Muscle of leg (tissue), 11 donors: ENCODE data around the gene SLC6A17. TPM values are rescaled to one million over a fixed set of nuclear protein-coding genes. Genes with fewer than 3 reads are reported as not detected.
A peak's percentile ranks its signal among the peaks of the same experiment; 100 is the strongest.

Experiments
- DNase-seq: peaks from one replicate; pipeline ENCODE4 v3.0.0; 2013
- H3K27ac ChIP-seq: one replicate; pipeline ENCODE4 v1.5.1; 2013; ENCODE audit warnings: mild to moderate bottlenecking, low read length, control low read depth
- H3K27me3 ChIP-seq: one replicate; pipeline ENCODE4 v1.6.1; 2013; ENCODE audit warnings: low read length; ENCODE audit not compliant: control insufficient read depth, insufficient read depth
- H3K36me3 ChIP-seq: one replicate; pipeline ENCODE4 v1.6.1; 2013; ENCODE audit warnings: low read length; ENCODE audit not compliant: control insufficient read depth, insufficient read depth
- H3K4me1 ChIP-seq: one replicate; pipeline ENCODE4 v1.6.1; 2013; ENCODE audit warnings: low read length; ENCODE audit not compliant: control insufficient read depth, insufficient read depth
- H3K4me3 ChIP-seq: one replicate; pipeline ENCODE4 v1.5.1; 2013; ENCODE audit warnings: low read length, control low read depth
- H3K9me3 ChIP-seq: replicated peaks from 2 replicates; pipeline ENCODE4 v1.6.1; 2013; ENCODE audit warnings: low read depth, low read length; ENCODE audit not compliant: control insufficient read depth
- WGBS: methylation state at CpG from one replicate; pipeline ENCODE4 v1.1.5; 2013; ENCODE audit warnings: missing lambda C conversion rate; ENCODE audit not compliant: insufficient coverage; 5-methylcytosine and 5-hydroxymethylcytosine counted together
- polyA plus RNA-seq, 8 donors: library from polyadenylated mRNA; unstranded; fragments of 120-200 nt; gene quantifications; one replicate each; pipeline versions ENCODE4 v1.2.1 to v1.2.3, GENCODE V29; 2013; ENCODE audit warnings: inconsistent platforms in 1 of 8, low replicate concordance in 1 of 8; ENCODE audit not compliant: insufficient read length in 8 of 8, insufficient read depth in 1 of 8
- total RNA-seq: library from RNA; stranded (reverse); fragments of 120-200 nt; gene quantifications from one replicate; pipeline ENCODE4 v1.2.4, GENCODE V29; 2013

The SLC6A17 gene
- total and polyA plus RNA-seq, 9 donors = 0.04 to 0.79 (median 0.25) TPM

DNA sequence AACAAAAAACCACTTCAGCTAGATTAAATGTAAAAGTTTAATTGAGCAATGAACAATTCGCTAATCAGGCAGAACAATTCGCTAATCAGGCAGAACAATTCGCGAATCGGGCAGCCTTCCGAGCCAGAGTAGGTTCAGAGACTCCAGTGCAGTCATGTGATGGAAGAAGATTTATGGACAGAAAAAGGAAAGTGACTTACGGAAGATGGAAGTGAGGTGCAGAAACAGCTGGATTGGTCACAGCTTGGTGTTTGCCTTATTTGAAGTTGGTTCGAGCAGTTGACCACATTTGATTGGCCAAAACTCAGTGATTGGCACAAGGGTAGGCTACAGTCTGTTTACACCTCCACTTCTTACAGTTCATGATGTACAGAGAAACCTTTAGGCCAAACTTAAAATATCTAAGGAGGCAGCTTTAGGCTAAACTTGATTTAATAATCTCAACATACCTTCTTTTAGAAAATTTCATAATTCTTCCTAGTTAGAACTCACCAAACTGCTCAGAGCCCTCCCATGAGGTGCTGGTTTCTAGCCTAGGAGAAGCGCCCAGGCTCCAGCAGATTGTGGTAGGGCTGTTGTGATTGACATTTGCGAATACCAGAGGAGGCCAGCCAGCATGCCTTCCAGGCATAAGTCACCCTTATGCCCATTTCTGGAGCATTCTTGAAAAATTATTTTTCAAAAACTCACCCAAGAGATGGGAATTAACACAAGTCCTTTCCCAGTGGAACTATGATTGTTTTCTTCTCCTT lies 37.0 kb downstream of the SLC6A17 start:
- Histone ChIP-seq H3K27ac (peak overlapping the region; percentile 49), H3K27me3 (peaks cover 15% of the 10 kb centered on the region), H3K9me3 (no peaks in the 10 kb centered on the region), H3K4me1 (peaks cover 46% of the 10 kb centered on the region), H3K4me3 (no peak overlapping the region), H3K36me3 (no peaks in the 10 kb centered on the region)
- peak; percentile 41 for DNase-seq
- 76% methylated on average over 6 of the region's 10 CpGs for WGBS

DNA sequence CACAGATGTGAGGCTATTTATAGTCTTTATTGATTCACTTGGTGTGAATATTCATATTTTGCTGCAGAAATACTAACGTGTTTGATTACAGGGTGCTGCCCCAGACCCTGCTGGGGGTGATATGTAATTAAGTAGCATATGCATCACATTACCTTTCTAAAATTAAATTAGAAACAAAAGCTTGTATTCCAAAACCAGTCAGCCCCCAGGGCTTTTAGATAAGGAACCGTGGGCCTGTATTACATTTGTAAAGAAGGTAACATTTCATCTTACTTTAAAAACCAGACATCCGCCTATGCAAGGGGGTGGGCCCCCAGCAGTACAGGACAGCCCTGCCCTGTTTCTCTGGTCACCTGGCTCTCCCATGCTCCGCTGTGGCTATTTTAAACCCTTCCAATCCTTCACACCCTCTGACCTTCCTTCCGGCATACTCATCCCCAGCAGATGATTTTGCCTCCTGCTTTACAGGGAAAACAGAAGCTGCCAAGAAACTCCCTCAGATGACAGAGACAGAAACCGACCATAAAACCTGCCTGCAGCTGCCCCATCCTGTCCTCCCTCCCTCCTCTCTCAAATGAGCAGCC lies 37.8 kb downstream of the SLC6A17 start:
- Histone ChIP-seq H3K4me3 (no peak overlapping the region), H3K27me3 (peaks cover 12% of the 10 kb centered on the region), H3K4me1 (peaks cover 46% of the 10 kb centered on the region), H3K9me3 (no peaks in the 10 kb centered on the region), H3K36me3 (no peaks in the 10 kb centered on the region), H3K27ac (peak overlapping the region; percentile 85)
- 20% methylated on average over 4 of the region's 6 CpGs for WGBS
- DNase-seq = peak; percentile 80

DNA sequence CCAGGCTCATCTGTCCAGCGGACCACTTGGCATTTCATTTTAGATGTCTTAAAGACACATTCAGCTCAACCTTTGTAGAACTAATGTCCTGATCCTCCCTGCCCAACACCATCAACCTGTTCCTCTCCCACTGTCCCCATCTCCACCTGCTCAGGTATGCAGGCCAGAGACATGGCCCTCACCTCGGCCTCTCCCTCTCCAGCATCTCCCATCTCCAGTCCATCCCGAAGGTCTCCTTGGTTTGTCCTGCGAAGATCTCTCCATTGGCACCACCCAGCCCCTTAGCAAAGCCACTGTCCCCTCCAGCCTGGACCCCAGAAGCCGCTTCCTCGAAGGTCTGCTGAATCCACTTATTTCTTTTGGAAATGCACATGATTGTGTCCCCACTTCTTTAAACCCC lies 38.9 kb downstream of the SLC6A17 start:
- H3K9me3 ChIP-seq = no peaks in the 10 kb centered on the region
- H3K36me3 ChIP-seq = no peaks in the 10 kb centered on the region
- 80% methylated on average over 4 of the region's 6 CpGs for WGBS
- DNase-seq = no peak
- no peak overlapping the region for H3K4me3 ChIP-seq
- peaks cover 7% of the 10 kb centered on the region for H3K27me3 ChIP-seq
- H3K27ac ChIP-seq = peak overlapping the region; percentile 85
- peaks cover 46% of the 10 kb centered on the region for H3K4me1 ChIP-seq

DNA sequence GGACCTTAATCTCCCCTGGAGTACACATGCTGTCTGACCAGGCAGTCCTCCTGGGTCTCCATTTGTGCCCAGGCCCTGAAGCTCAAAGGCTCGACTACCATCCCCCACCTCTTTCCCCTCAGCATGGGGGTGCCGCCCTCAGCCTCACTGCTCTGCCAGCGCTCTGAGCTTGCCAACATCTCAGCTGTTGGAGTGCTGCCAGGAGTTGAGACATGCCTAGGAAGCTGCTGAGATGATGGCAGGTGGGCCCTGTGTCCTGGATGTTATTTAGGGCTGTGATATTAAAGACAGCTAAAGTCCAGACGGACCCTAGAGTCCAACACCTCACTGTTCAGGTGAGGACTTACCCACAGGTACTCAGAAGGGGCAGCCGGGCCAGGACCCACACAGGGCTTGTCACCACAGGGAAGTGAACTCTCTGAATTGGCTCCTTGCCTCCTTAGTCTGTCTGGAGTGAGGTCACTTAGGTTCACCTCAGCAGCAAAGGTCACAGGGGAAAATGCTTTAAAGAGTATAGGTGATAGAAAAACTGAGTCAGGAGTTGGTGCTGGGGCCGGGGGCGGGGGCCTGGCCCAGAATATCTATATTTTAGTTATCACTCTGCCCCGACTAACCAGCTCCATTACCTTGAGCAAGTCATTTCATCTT lies 40.1 kb downstream of the SLC6A17 start:
- peaks cover 3% of the 10 kb centered on the region for H3K27me3 ChIP-seq
- no peak overlapping the region for H3K4me3 ChIP-seq
- H3K36me3 ChIP-seq = no peaks in the 10 kb centered on the region
- peaks cover 46% of the 10 kb centered on the region for H3K4me1 ChIP-seq
- peak overlapping the region; percentile 60 for H3K27ac ChIP-seq
- DNase-seq = peak; percentile 74
- no peaks in the 10 kb centered on the region for H3K9me3 ChIP-seq
- 56% methylated on average over 4 of the region's 8 CpGs for WGBS

DNA sequence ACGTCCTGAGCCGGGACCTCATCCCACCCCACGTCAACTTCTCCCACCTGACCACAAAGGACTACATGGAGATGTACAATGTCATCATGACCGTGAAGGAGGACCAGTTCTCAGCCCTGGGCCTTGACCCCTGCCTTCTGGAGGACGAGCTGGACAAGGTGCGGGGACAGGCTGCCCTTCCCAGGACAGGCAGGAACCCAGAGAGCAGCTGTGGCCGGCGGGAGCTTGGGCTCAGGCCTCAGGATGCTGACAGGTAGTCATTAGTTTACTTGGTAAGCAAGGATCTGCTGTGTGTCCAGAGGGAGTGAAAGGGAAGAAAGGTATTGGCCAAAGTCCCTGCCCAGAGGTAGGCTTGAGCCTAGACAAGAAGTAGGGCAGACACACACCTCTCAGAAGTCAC lies 42.2 kb downstream of the SLC6A17 start:
- Histone ChIP-seq H3K27ac (no peak overlapping the region), H3K27me3 (peaks cover 4% of the 10 kb centered on the region), H3K36me3 (no peaks in the 10 kb centered on the region), H3K4me1 (peaks cover 37% of the 10 kb centered on the region), H3K9me3 (no peaks in the 10 kb centered on the region), H3K4me3 (no peak overlapping the region)
- DNase-seq = no peak
- 75% methylated on average over 8 of the region's 8 CpGs for WGBS

DNA sequence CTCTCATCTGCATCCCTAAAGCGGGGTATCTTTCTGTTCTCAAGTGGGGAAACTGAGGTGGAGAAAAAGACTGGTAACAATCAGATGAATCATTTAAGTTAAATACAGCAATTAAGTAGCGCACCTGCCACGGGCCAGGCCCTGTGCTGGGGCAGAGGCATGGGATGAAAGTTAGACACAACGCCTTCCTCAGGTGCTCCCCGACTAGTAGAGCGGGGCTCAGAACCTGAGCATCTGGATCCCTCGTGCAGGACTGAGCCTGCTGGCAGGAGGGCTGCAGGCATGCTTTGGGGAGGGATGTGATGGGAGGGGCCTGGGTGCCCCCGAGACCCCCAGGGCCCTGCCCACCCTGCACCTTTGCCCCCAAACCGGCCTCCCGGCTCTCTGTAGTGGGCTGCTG lies 44.9 kb downstream of the SLC6A17 start:
- DNase-seq = no peak
- H3K4me3 ChIP-seq = no peak overlapping the region
- no peaks in the 10 kb centered on the region for H3K36me3 ChIP-seq
- H3K4me1 ChIP-seq = peaks cover 12% of the 10 kb centered on the region
- peaks cover 4% of the 10 kb centered on the region for H3K27me3 ChIP-seq
- H3K9me3 ChIP-seq = no peaks in the 10 kb centered on the region
- 84% methylated on average over 9 of the region's 10 CpGs for WGBS
- no peak overlapping the region for H3K27ac ChIP-seq

DNA sequence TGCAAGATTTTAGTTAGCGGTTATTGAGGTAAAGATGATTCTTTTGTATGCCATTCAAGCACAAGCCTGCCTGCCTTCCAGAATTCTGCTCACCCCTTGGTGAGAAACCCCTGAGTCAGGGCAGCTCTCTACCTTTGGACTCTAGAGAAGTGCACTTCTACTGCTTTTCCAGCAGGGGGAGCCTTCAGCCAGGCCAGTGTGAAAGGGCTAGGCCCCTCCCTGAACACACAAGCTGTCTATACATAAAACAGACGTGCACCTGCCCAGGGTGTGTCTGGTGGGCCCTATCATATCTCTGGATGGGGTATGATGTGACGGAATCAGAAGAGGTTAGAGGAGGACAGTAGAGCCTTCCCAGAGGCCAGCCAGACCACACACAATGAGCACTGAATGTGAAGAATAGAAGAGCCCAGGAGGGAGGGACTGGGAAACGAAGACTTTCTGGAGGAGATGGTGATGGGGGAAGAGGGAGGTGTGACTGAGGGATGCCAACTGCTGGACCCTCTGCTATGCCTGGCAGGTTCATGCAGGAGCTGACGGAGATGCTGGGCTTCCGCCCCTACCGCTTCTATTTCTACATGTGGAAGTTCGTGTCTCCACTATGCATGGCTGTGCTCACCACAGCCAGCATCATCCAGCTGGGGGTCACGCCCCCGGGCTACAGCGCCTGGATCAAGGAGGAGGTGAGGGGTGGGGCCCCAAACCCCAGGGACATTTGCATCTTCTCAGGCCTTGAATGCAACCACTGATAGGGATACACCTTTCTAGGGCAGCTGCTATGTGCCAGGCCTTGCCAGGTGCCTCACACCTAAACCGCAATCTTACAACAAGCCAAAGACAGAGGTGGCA lies 46.8 kb downstream of the SLC6A17 start:
- no peak overlapping the region for H3K4me3 ChIP-seq
- no peaks in the 10 kb centered on the region for H3K36me3 ChIP-seq
- WGBS = 45% methylated on average over 3 of the region's 12 CpGs

DNA sequence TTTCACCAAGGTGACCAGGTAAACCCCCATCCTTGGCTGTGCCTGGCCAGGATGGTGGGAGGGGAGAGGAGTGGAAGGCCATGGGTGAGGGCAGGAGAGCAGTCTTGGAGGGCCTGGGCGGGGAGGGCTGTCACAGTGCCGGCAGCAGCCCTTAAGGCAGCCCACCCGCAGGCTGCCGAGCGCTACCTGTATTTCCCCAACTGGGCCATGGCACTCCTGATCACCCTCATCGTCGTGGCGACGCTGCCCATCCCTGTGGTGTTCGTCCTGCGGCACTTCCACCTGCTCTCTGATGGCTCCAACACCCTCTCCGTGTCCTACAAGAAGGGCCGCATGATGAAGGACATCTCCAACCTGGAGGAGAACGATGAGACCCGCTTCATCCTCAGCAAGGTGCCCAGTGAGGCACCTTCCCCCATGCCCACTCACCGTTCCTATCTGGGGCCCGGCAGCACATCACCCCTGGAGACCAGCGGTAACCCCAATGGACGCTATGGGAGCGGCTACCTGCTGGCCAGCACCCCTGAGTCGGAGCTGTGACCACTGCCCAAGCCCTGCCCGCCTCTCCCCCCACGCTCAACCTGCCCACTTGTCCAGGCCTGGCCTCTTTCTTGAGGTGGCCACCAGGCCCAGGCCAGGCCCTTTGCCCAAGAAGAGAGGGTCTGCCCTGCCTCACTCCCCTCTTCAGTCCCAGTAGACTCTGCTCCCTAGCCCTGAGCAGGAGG lies 47.8 kb downstream of the SLC6A17 start:
- DNase-seq = no peak
- Histone ChIP-seq H3K9me3 (no peaks in the 10 kb centered on the region), H3K36me3 (no peaks in the 10 kb centered on the region), H3K27me3 (peaks cover 2% of the 10 kb centered on the region), H3K4me3 (no peak overlapping the region), H3K27ac (no peak overlapping the region), H3K4me1 (no peaks in the 10 kb centered on the region)
- WGBS = 90% methylated on average over 23 of the region's 23 CpGs

More for the DNA sequence above, 46.8 kb downstream of the SLC6A17 start:
- Histone ChIP-seq H3K4me1 (no peaks in the 10 kb centered on the region), H3K9me3 (no peaks in the 10 kb centered on the region), H3K27me3 (peaks cover 2% of the 10 kb centered on the region), H3K27ac (no peak overlapping the region)
- DNase-seq = peak; percentile 30

DNA sequence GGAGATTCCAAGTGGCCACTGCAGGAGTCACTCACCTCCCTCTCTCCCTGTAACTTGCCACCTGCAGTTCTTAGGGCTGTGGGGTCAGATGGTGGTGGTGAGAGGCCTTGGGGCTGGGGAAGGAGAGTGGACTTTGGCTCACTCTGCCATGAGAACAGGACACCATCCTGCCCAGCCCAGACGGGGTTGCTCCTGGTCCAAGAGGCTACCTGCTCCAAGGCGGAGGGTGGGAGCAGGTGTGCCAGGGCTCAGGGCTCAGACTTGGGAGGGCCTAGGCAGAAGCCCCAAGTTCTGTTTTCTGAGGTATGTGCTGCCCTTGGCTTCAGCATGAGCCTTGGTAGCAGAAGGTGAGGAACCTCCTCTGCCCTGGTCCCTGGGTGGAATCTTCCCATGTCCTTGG lies 48.5 kb downstream of the SLC6A17 start:
- no peaks in the 10 kb centered on the region for H3K36me3 ChIP-seq
- DNase-seq = no peak
- no peak overlapping the region for H3K27ac ChIP-seq
- H3K4me3 ChIP-seq = no peak overlapping the region
- peaks cover 2% of the 10 kb centered on the region for H3K27me3 ChIP-seq
- H3K9me3 ChIP-seq = no peaks in the 10 kb centered on the region
- no peaks in the 10 kb centered on the region for H3K4me1 ChIP-seq
- 85% methylated on average over 2 of the region's 2 CpGs for WGBS
